Transverse colon (tissue), 4 donors: ENCODE measurements around the gene NHS. TPM values are rescaled to one million over a fixed set of nuclear protein-coding genes. Genes with fewer than 3 reads are reported as not detected.

Experiments used
- DNase-seq: peaks from one replicate; pipeline ENCODE4 v3.0.0-alpha.2; 2019
- H3K27ac ChIP-seq, 4 donors: fragments of 200-600 bp; sonication (generic); 2 replicates each; pipeline ENCODE4 v1.5.1; 2016 to 2018; ENCODE audit warnings: inconsistent platforms in 4 of 4
- H3K27me3 ChIP-seq: fragments of 200-600 bp; sonication (generic); 2 replicates; pipeline ENCODE4 v1.5.1; 2017; ENCODE audit warnings: inconsistent platforms
- H3K36me3 ChIP-seq, 4 donors: fragments of 200-600 bp; sonication (generic); 2 replicates each; pipeline ENCODE4 v1.5.1; 2017 to 2019; ENCODE audit warnings: inconsistent platforms in 4 of 4
- H3K4me1 ChIP-seq, 4 donors: fragments of 200-600 bp; sonication (generic); 2 replicates each; pipeline ENCODE4 v1.5.1; 2017 to 2020; ENCODE audit warnings: inconsistent platforms in 4 of 4
- H3K4me3 ChIP-seq, 4 donors: fragments of 200-600 bp; sonication (generic); 1 replicate in 1 of 4; 2 replicates in 3 of 4; pipeline versions ENCODE4 v1.5.1 to v1.6.1; 2017 to 2019; ENCODE audit warnings: inconsistent platforms in 4 of 4
- H3K9me3 ChIP-seq, 2 donors: fragments of 200-600 bp; sonication (generic); 2 replicates each; pipeline ENCODE4 v1.5.1; 2017 to 2019; ENCODE audit warnings: inconsistent platforms in 2 of 2
- CTCF ChIP-seq, 5 experiments: fragments of 200-600 bp in 3 of 5; fragments of 450-650 bp in 2 of 5; sonication (generic) in 3 of 5; IDR thresholded peaks; 1 replicate in 2 of 5; 2 replicates in 3 of 5; pipeline ENCODE4 v1.5.1; 2016 to 2017; ENCODE audit warnings: antibody characterized with exemption in 5 of 5, inconsistent platforms in 3 of 5, mild to moderate bottlenecking in 2 of 5, moderate library complexity in 1 of 5
- EP300 ChIP-seq: sonication (generic); formaldehyde crosslinking; IDR thresholded peaks from one replicate; pipeline ENCODE4 v1.6.1; 2017; ENCODE audit warnings: antibody characterized with exemption, low read depth
- POLR2A ChIP-seq: fragments of 450-650 bp; IDR thresholded peaks from one replicate; pipeline ENCODE4 v1.6.1; 2016; ENCODE audit warnings: antibody characterized with exemption, mild to moderate bottlenecking, moderate library complexity
- POLR2AphosphoS5 ChIP-seq, 3 donors: sonication (generic); formaldehyde crosslinking; IDR thresholded peaks; one replicate each; pipeline ENCODE4 v1.6.1; 2016; ENCODE audit warnings: antibody characterized with exemption in 3 of 3
- WGBS, 2 donors: methylation state at CpG; one replicate each; pipeline ENCODE4 v1.1.5; 2018; ENCODE audit warnings: low coverage in 1 of 2; 5-methylcytosine and 5-hydroxymethylcytosine counted together
- in situ Hi-C, 4 donors: fragments of 200-750 bp; cut with MboI; loops; one replicate each; pipeline versions ENCODE4 v1.15.0 to v1.15.1; 2017; ENCODE audit warnings: low sequenced_read_pairs in 3 of 4, low pct_ligation_motif_present in 1 of 4, low pct_unique_long_range_greater_than_20kb in 1 of 4
- intact Hi-C: fragments of 100-400 bp; cut with DNase I; formaldehyde crosslinking; loops from one replicate; pipeline ENCODE4 v1.15.1; 2023; ENCODE audit warnings: low total_unique reads
- total RNA-seq, 4 donors: library from RNA; depleted of rRNA; stranded (reverse); fragments of >200 nt; gene quantifications; one replicate each; pipeline ENCODE4 v1.1.0, GENCODE V29; 2016

The NHS gene
- total RNA-seq, 4 donors from 2014 or later, result 1.2 to 10.7 (median 5.0) TPM

- Histone ChIP-seq H3K36me3 (no peaks in the 10 kb centered on the region), H3K4me3 (no peak overlapping the region), H3K27me3 (no peaks in the 10 kb centered on the region), H3K9me3 (no peaks in the 10 kb centered on the region), H3K4me1 (peaks cover 0 to 13% (median 3%) of the 10 kb centered on the region in 4 donors), H3K27ac (no peak overlapping the region)
- peak; percentile 29 for DNase-seq
- WGBS, 2 donors, result 30% methylated on average over 2 of the region's 2 CpGs; no CpG with 5 or more reads in 1 of the 2 donors
- intact Hi-C loops (loop anchor here (10.0 kb wide), 1 partner anchor 305 kb away; the partner anchor contains the start of gene NHS), in situ Hi-C loops (loop anchor here in 3 of 4 donors (10.0 to 25.0 kb wide), 2 partner anchors 435 to 443 kb away; no protein-coding TSS in a partner anchor)
- no peak for TF ChIP-seq EP300
- no peak for TF ChIP-seq POLR2A
- TF ChIP-seq POLR2AphosphoS5 (IDR thresholded peaks at IDR 0.05), result no peak
- no peak for TF ChIP-seq CTCF (IDR thresholded peaks at IDR 0.05)
Measured at GRCh38 chrX:17679820-17680219, 304.8 kb downstream of the NHS start.

- no peaks in the 10 kb centered on the region for H3K27me3 ChIP-seq
- 83% methylated on average over 1 of the region's 1 CpG; no CpG with 5 or more reads in 1 of the 2 donors for WGBS, 2 donors
- no peak for DNase-seq
- no peaks in the 10 kb centered on the region for H3K36me3 ChIP-seq
- in situ Hi-C loops, result loop anchor here in 3 of 4 donors (10.0 to 25.0 kb wide), 2 partner anchors 436 to 444 kb away; no protein-coding TSS in a partner anchor
- H3K9me3 ChIP-seq, result no peaks in the 10 kb centered on the region
- TF ChIP-seq POLR2AphosphoS5 (IDR thresholded peaks at IDR 0.05) (no peak), CTCF (IDR thresholded peaks at IDR 0.05) (no peak), POLR2A (no peak), EP300 (no peak)
- no peak overlapping the region for H3K4me3 ChIP-seq
- intact Hi-C loops, result loop anchor here (10.0 kb wide), 1 partner anchor 306 kb away; the partner anchor contains the start of gene NHS
- H3K27ac ChIP-seq, result no peak overlapping the region
- peaks cover 0 to 13% (median 3%) of the 10 kb centered on the region in 4 donors for H3K4me1 ChIP-seq
Measured at GRCh38 chrX:17680732-17681413, 305.9 kb downstream of the NHS start.

- no peak for TF ChIP-seq CTCF (IDR thresholded peaks at IDR 0.05)
- no peak for TF ChIP-seq EP300
- no peak for TF ChIP-seq POLR2A
- no peak for TF ChIP-seq POLR2AphosphoS5 (IDR thresholded peaks at IDR 0.05)
- H3K36me3 ChIP-seq, result no peaks in the 10 kb centered on the region
- in situ Hi-C loops (loop anchor here in 3 of 4 donors (10.0 to 25.0 kb wide), 2 partner anchors 437 to 445 kb away; no protein-coding TSS in a partner anchor), intact Hi-C loops (loop anchor here (10.0 kb wide), 1 partner anchor 307 kb away; the partner anchor contains the start of gene NHS)
- no peaks in the 10 kb centered on the region for H3K27me3 ChIP-seq
- no peak for DNase-seq
- no peak overlapping the region for H3K27ac ChIP-seq
- WGBS, 2 donors, result 33 to 75% methylated on average over 1 to 2 of the region's 2 CpGs
- H3K4me3 ChIP-seq, result no peak overlapping the region
- peaks cover 0 to 13% (median 3%) of the 10 kb centered on the region in 4 donors for H3K4me1 ChIP-seq
- no peaks in the 10 kb centered on the region for H3K9me3 ChIP-seq
Measured at GRCh38 chrX:17682259-17682658, 307.3 kb downstream of the NHS start.

GRCh38 chrX:17685026-17685425 is 310.0 kb downstream of the NHS start:
- intact Hi-C loops (loop anchor here (10.0 kb wide), 1 partner anchor 310 kb away; the partner anchor contains the start of gene NHS), in situ Hi-C loops (loop anchor here (5.0 to 25.0 kb wide), 3 partner anchors 438 to 448 kb away; no protein-coding TSS in a partner anchor)
- peaks cover 0 to 9% (median 1%) of the 10 kb centered on the region in 4 donors for H3K4me1 ChIP-seq
- no peak for TF ChIP-seq EP300
- TF ChIP-seq POLR2AphosphoS5 (IDR thresholded peaks at IDR 0.05), result no peak
- TF ChIP-seq POLR2A, result no peak
- TF ChIP-seq CTCF (IDR thresholded peaks at IDR 0.05), result no peak
- no peaks in the 10 kb centered on the region for H3K27me3 ChIP-seq
- no peak overlapping the region for H3K4me3 ChIP-seq
- H3K36me3 ChIP-seq, result no peaks in the 10 kb centered on the region
- H3K9me3 ChIP-seq, result no peaks in the 10 kb centered on the region
- DNase-seq, result no peak
- WGBS, 2 donors, result 76 to 100% methylated on average over 2 to 4 of the region's 4 CpGs
- no peak overlapping the region for H3K27ac ChIP-seq
